ENCODE data around the gene RNF207. TPM values are rescaled to one million over a fixed set of nuclear protein-coding genes. Genes with fewer than 3 reads are reported as not detected.
A peak's percentile ranks its signal among the peaks of the same experiment; 100 is the strongest.

RNF207 gene
- total and polyA plus RNA-seq, 2 donors (not counting 1 experiment from before 2014, with no cell fraction given) = 2.6 to 17.2 TPM

DNA sequence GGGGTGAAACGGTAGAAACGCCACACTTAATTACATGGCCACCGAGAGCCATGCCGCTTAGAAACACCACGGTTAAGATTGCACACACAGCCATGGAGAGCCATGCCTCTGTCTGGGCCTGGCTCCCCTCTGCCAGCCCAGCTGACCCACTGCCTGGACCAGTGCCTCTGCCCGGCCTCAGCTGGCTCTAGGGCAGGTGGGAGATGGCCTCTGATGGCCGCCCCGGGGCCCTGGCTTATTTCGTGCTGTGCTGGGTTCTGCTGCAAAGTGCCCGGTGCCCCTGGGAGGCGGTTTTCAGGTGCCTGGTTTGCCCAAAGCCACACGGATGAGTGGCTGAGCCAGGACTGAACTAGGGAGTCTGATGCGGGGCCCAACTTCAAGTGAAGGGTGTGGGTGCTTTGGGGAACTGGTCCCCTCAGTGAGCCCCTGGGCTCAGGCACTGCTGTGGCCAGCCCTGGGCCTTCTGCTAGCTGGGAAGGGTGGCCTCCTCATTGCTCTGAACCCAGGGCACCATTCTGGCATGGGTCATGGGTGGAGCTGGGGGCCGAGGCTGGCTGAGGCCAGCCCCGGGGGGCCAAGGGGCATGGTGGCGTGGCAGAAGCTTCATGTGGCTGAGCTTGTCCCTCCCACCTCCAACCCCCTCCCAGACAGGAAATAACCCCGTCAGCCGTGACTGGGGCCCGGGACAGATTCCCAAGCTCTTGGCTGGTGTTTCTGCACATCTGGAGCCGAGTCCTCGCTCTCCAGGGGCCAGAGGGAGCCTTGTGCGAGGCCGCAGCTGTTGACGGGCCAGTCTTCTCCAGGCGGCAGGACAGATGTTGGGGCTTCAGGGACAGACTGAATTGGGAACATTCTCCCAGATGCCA is 56.9 kb downstream of the RNF207 start:
- Histone ChIP-seq H3K27me3 (ENCODE audit: control insufficient read depth, insufficient read depth, low read length) (no peaks in the 10 kb centered on the region), H3K36me3 (ENCODE audit: control insufficient read depth, insufficient read depth, low read length) (no peaks in the 10 kb centered on the region), H2AFZ (ENCODE audit: low read length) (no peak overlapping the region), H4K20me1 (ENCODE audit: control insufficient read depth, extremely low read depth, insufficient read depth, low read length) (no peaks in the 10 kb centered on the region), H3K4me2 (ENCODE audit: extremely low read depth, insufficient read depth, low read length) (peak overlapping the region; percentile 51), H3K4me1 (ENCODE audit: control insufficient read depth, extremely low read depth, insufficient read depth, low read length) (peaks cover 17% of the 10 kb centered on the region), H3K27ac (ENCODE audit: insufficient read depth, low read length) (peak overlapping the region; percentile 47), H3K9ac (ENCODE audit: insufficient read depth, low read length) (no peak overlapping the region), H3K4me3 (replicated peaks in 1 of 4; ENCODE audit: control extremely low read depth in 1 of 4, insufficient read depth in 1 of 4, low read depth in 3 of 4, low read length in 4 of 4) (no peak overlapping the region), H3K9me3 (ENCODE audit: control insufficient read depth, insufficient read depth, low read depth, low read length) (no peaks in the 10 kb centered on the region), H3K79me2 (ENCODE audit: control insufficient read depth, insufficient read depth, low read length) (no peaks in the 10 kb centered on the region)
- TF ChIP-seq EZH2 (IDR thresholded peaks at IDR 0.05; ENCODE audit: low read length, missing control alignments) = no peak
- TF ChIP-seq, protein P1, sequence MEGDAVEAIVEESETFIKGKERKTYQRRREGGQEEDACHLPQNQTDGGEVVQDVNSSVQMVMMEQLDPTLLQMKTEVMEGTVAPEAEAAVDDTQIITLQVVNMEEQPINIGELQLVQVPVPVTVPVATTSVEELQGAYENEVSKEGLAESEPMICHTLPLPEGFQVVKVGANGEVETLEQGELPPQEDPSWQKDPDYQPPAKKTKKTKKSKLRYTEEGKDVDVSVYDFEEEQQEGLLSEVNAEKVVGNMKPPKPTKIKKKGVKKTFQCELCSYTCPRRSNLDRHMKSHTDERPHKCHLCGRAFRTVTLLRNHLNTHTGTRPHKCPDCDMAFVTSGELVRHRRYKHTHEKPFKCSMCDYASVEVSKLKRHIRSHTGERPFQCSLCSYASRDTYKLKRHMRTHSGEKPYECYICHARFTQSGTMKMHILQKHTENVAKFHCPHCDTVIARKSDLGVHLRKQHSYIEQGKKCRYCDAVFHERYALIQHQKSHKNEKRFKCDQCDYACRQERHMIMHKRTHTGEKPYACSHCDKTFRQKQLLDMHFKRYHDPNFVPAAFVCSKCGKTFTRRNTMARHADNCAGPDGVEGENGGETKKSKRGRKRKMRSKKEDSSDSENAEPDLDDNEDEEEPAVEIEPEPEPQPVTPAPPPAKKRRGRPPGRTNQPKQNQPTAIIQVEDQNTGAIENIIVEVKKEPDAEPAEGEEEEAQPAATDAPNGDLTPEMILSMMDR (conservative IDR thresholded peaks at IDR 0.05 in 1 of 2, IDR thresholded peaks at IDR 0.05 in 1 of 2; ENCODE audit: low read depth in 1 of 2, low read length in 2 of 2) = no peak
- DNase-seq (ENCODE audit: low read depth in 2 of 2) = peak in 1 of 2 donors; percentile 82

DNA sequence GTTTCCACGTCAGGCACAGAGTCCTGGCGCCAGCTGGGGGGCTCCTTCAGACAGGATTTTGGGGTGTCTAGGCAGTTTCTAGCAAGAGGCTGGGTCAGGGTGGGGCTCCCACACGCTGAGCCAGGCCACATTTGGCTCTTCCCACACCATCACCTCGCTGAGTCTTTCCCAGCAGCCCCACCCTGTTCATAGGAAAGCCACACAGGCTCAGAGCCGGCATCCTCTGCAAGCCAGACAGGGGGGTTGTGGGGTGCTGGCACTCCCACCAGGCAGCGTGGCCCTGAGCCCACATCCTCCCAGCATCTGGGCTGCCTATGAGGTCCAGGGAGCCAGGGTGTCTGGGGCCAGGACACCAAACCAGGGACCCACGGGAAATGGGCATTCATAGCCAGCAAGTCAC is 57.8 kb downstream of the RNF207 start:
- H2AFZ ChIP-seq (ENCODE audit: low read length) = no peak overlapping the region
- no peaks in the 10 kb centered on the region for H3K36me3 ChIP-seq (ENCODE audit: control insufficient read depth, insufficient read depth, low read length)
- H3K27me3 ChIP-seq (ENCODE audit: control insufficient read depth, insufficient read depth, low read length) = no peaks in the 10 kb centered on the region
- H3K9me3 ChIP-seq (ENCODE audit: control insufficient read depth, insufficient read depth, low read depth, low read length) = no peaks in the 10 kb centered on the region
- no peak overlapping the region for H3K4me3 ChIP-seq (replicated peaks in 1 of 4; ENCODE audit: control extremely low read depth in 1 of 4, insufficient read depth in 1 of 4, low read depth in 3 of 4, low read length in 4 of 4)
- peaks cover 17% of the 10 kb centered on the region for H3K4me1 ChIP-seq (ENCODE audit: control insufficient read depth, extremely low read depth, insufficient read depth, low read length)
- TF ChIP-seq, protein P1 (conservative IDR thresholded peaks at IDR 0.05 in 1 of 2, IDR thresholded peaks at IDR 0.05 in 1 of 2; ENCODE audit: low read depth in 1 of 2, low read length in 2 of 2) = no peak
- TF ChIP-seq EZH2 (IDR thresholded peaks at IDR 0.05; ENCODE audit: low read length, missing control alignments) = no peak
- H3K27ac ChIP-seq (ENCODE audit: insufficient read depth, low read length) = no peak overlapping the region
- DNase-seq (ENCODE audit: low read depth in 2 of 2) = peak in 1 of 2 donors; percentile 41
- no peaks in the 10 kb centered on the region for H4K20me1 ChIP-seq (ENCODE audit: control insufficient read depth, extremely low read depth, insufficient read depth, low read length)
- no peak overlapping the region for H3K9ac ChIP-seq (ENCODE audit: insufficient read depth, low read length)
- H3K79me2 ChIP-seq (ENCODE audit: control insufficient read depth, insufficient read depth, low read length) = no peaks in the 10 kb centered on the region
- peak overlapping the region; percentile 51 for H3K4me2 ChIP-seq (ENCODE audit: extremely low read depth, insufficient read depth, low read length)

DNA sequence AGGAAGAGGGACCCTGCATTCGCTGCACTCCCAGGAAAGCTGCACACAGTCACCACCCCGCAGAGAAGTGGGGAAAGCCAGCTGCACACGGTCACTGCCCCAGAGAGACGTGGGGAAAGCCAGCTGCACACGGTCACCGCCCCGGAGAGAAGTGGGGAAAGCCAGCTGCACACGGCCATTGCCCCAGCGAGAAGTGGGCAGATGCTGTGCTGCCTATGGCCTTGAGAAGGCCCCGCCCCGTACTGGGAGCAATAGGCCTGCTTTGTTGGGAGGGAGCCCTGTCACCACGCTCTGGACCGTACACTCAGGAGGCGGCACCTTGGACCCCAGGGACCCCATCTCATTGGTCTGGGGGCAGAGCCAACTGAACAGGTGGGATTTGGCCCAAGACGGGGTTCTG is 59.2 kb downstream of the RNF207 start:
- no peak overlapping the region for H2AFZ ChIP-seq (ENCODE audit: low read length)
- no peaks in the 10 kb centered on the region for H3K36me3 ChIP-seq (ENCODE audit: control insufficient read depth, insufficient read depth, low read length)
- no peak overlapping the region for H3K4me2 ChIP-seq (ENCODE audit: extremely low read depth, insufficient read depth, low read length)
- H3K27me3 ChIP-seq (ENCODE audit: control insufficient read depth, insufficient read depth, low read length) = no peaks in the 10 kb centered on the region
- TF ChIP-seq, protein P1 (conservative IDR thresholded peaks at IDR 0.05 in 1 of 2, IDR thresholded peaks at IDR 0.05 in 1 of 2; ENCODE audit: low read depth in 1 of 2, low read length in 2 of 2) = no peak
- no peak for TF ChIP-seq EZH2 (IDR thresholded peaks at IDR 0.05; ENCODE audit: low read length, missing control alignments)
- H3K9ac ChIP-seq (ENCODE audit: insufficient read depth, low read length) = no peak overlapping the region
- H3K27ac ChIP-seq (ENCODE audit: insufficient read depth, low read length) = no peak overlapping the region
- no peak for DNase-seq (ENCODE audit: low read depth in 2 of 2)
- H3K4me3 ChIP-seq (replicated peaks in 1 of 4; ENCODE audit: control extremely low read depth in 1 of 4, insufficient read depth in 1 of 4, low read depth in 3 of 4, low read length in 4 of 4) = no peak overlapping the region
- H3K4me1 ChIP-seq (ENCODE audit: control insufficient read depth, extremely low read depth, insufficient read depth, low read length) = peaks cover 17% of the 10 kb centered on the region
- H3K9me3 ChIP-seq (ENCODE audit: control insufficient read depth, insufficient read depth, low read depth, low read length) = no peaks in the 10 kb centered on the region
- H3K79me2 ChIP-seq (ENCODE audit: control insufficient read depth, insufficient read depth, low read length) = no peaks in the 10 kb centered on the region
- H4K20me1 ChIP-seq (ENCODE audit: control insufficient read depth, extremely low read depth, insufficient read depth, low read length) = no peaks in the 10 kb centered on the region
